ENCODE measurements around the gene TPSB2. TPM values are rescaled to one million over a fixed set of nuclear protein-coding genes. Genes with fewer than 3 reads are reported as not detected.

The TPSB2 gene
- total and polyA plus RNA-seq, 7 donors = 1.9 to 14.2 (median 3.3) TPM

GRCh38 chr16:1276580-1276878, 46.5 kb upstream of the TPSB2 start:
- Histone ChIP-seq H3K27ac (no peak overlapping the region), H3K27me3 (ENCODE audit: insufficient read depth in 3 of 3, low read length in 2 of 3) (peaks cover 0 to 59% (median 23%) of the 10 kb centered on the region in 3 donors), H3K4me3 (no peak overlapping the region), H3K36me3 (ENCODE audit: insufficient read depth in 1 of 2, low read depth in 1 of 2) (no peaks in the 10 kb centered on the region), H3K4me1 (no peaks in the 10 kb centered on the region), H3K9me3 (no peaks in the 10 kb centered on the region)
- TF ChIP-seq CTCF (IDR thresholded peaks at IDR 0.05) = no peak
- DNase-seq = no peak
- 77 to 80% (median 79%) methylated on average over 12 to 14 of the region's 14 CpGs for WGBS, 3 donors
- intact Hi-C loops (cut with DNase I) = no loop called here
- ATAC-seq = no peak

- no peak overlapping the region for H3K27ac ChIP-seq
- H3K9me3 ChIP-seq = no peaks in the 10 kb centered on the region
- H3K4me1 ChIP-seq = no peaks in the 10 kb centered on the region
- DNase-seq = no peak
- peaks cover 0 to 55% (median 23%) of the 10 kb centered on the region in 3 donors for H3K27me3 ChIP-seq (ENCODE audit: insufficient read depth in 3 of 3, low read length in 2 of 3)
- WGBS, 3 donors = 47 to 54% (median 51%) methylated on average over 29 to 30 of the region's 30 CpGs
- no peaks in the 10 kb centered on the region for H3K36me3 ChIP-seq (ENCODE audit: insufficient read depth in 1 of 2, low read depth in 1 of 2)
- no peak for ATAC-seq
- no peak for TF ChIP-seq CTCF (IDR thresholded peaks at IDR 0.05)
- no peak overlapping the region for H3K4me3 ChIP-seq
- intact Hi-C loops (cut with DNase I) = no loop called here
Observed at GRCh38 chr16:1275791-1276579, 46.0 kb upstream of the TPSB2 start.

GRCh38 chr16:1274767-1275166, 44.8 kb upstream of the TPSB2 start:
- no peaks in the 10 kb centered on the region for H3K9me3 ChIP-seq
- intact Hi-C loops (cut with DNase I) = no loop called here
- ATAC-seq = no peak
- DNase-seq = no peak
- 90 to 95% (median 94%) methylated on average over 6 to 7 of the region's 7 CpGs for WGBS, 3 donors
- H3K4me3 ChIP-seq = no peak overlapping the region
- peaks cover 0 to 47% (median 22%) of the 10 kb centered on the region in 3 donors for H3K27me3 ChIP-seq (ENCODE audit: insufficient read depth in 3 of 3, low read length in 2 of 3)
- no peaks in the 10 kb centered on the region for H3K36me3 ChIP-seq (ENCODE audit: insufficient read depth in 1 of 2, low read depth in 1 of 2)
- TF ChIP-seq CTCF (IDR thresholded peaks at IDR 0.05) = no peak
- no peak overlapping the region for H3K27ac ChIP-seq
- H3K4me1 ChIP-seq = no peaks in the 10 kb centered on the region

GRCh38 chr16:1273816-1274215, 43.8 kb upstream of the TPSB2 start:
- Histone ChIP-seq H3K36me3 (ENCODE audit: insufficient read depth in 1 of 2, low read depth in 1 of 2) (no peaks in the 10 kb centered on the region), H3K4me3 (no peak overlapping the region), H3K27me3 (ENCODE audit: insufficient read depth in 3 of 3, low read length in 2 of 3) (peaks cover 0 to 44% (median 18%) of the 10 kb centered on the region in 3 donors), H3K9me3 (no peaks in the 10 kb centered on the region), H3K27ac (no peak overlapping the region), H3K4me1 (no peaks in the 10 kb centered on the region)
- TF ChIP-seq CTCF (IDR thresholded peaks at IDR 0.05) = no peak
- no peak for ATAC-seq
- DNase-seq = no peak
- intact Hi-C loops (cut with DNase I) = no loop called here
- 90 to 94% (median 90%) methylated on average over 15 of the region's 15 CpGs for WGBS, 3 donors

Data from psoas muscle (tissue), 8 donors.